HG03460 (cell line): ENCODE results near the gene FRYL.
A peak's percentile ranks its signal among the peaks of the same experiment; 100 is the strongest.
"Not testable (repeated sequence)": the region's sequence is repeated elsewhere in the genome, so short reads cannot be mapped to it uniquely, and the experiment has no call there.

Source experiments
- ATAC-seq: cut with Tn5 transposase; IDR thresholded peaks from one replicate; pipeline ENCODE4 v1.9.1; 2021; ENCODE audit not compliant: unreplicated experiment

FRYL gene

DNA sequence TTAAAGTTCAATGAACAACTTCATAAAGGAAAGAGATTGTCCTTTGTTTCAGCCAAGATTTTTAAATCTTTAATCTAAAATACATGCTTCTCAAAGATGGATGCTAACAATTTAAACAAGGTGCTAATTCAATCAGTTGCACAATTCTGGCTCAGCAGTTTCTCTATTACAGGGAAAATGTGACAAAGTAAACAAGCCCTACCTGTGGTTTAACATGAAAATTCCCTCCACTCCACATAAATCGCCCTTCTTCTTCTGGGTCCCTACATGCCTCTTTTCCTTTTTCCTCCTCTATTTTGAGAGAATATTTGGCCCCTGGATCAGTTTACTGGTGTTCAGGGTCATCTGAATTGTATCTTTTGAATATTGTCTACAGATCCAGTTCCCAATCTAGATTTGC lies 80.6 kb downstream of the FRYL start:
- ATAC-seq: no peak

DNA sequence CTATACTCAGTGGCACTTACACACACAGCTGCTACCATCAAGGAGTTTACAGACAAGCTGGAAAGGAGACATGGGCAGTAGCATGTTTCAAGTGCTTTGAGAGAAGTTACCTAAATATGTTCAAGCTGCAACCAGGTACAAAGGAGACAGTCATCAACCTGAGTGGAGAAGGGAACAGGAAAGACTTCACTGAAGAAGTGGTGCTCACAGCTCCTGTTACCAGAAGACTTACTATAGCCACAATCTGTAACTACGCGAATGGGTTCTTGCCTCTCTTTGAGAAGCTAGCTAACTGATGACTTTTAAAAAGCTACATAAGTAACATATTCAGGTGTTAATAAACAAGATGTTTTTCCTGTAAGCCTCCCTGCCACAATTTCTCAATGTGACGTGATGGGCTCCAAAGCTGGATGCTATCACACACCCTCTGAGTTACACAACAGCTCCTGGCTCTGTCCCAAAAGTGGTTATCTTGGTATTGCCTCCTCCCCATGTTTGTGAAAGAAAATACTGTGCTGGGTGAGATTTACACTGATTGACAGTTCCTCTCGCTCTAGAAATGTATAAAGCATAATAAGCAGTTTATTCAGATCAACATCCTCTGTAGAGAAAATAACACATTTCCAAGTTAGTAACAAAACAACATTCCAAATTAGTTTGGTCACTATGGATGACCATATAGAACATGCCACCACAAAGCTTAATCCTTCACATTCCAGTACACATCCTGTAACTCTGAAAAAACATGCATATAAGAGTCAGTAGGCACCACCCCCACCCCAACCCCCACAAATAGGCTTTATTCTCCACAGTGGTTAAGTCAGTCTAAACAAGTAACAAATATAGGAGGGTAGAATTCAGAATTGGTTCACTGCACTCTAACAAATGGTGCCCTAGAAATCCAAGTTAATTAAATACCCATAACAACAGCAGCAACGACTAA lies 81.8 kb downstream of the FRYL start:
- no peak for ATAC-seq

- ATAC-seq: not testable (repeated sequence)
Observed at GRCh38 chr4:48697516-48697915, 82.6 kb downstream of the FRYL start.

DNA sequence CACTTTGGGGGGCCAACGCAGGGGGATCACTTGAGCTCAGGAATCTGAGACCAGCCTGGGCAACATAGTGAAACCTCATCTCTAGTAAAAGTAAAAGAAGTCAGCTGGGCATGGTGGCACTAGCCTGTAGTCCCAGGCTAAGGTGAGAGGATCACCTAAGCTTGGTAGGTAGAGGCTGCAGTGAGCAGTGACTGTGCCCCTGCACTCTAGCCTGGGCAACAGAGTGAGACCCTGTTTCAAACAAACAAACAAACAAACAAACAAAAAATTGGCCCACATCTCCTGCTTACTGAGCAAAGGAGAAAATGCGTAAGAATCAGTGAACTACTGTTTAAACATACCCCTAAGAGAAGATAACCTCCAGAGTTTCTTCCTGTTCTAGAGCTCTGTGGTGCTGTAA lies 85.3 kb downstream of the FRYL start:
- no peak for ATAC-seq

DNA sequence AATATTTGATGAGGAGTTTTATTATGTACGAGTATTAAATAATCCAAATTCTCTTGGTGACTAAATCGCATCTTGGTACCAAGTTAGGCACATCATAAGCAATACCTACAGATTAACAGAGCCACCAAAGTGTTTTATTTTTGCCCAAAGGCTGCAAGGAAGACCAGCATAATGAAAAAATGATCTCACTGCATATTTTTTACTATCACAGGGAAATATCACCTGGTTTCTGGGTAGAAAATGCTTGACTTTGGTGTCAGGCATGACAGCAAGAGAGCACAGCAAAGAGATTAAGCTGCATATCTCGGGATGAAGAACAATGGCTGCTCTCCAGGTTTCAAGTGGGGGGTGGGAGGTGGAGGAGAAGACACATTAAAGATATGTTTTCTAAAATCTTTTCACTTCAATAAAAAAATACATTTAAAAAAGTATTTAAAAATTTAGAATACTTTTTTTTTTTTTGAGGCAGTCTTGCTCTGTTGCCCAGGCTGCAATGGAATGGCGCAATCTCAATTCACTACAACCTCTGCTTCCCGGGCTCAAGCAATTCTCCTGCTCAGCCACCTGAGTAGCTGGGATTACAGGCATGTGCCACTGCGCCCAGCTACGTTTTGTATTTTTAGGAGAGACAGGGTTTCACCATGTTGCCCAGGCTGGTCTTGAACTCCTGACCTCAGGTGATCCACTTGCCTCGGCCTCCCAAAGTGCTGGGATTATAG lies 86.1 kb downstream of the FRYL start:
- ATAC-seq: no peak

- ATAC-seq: no peak
Observed at GRCh38 chr4:48692897-48693296, 87.2 kb downstream of the FRYL start.

DNA sequence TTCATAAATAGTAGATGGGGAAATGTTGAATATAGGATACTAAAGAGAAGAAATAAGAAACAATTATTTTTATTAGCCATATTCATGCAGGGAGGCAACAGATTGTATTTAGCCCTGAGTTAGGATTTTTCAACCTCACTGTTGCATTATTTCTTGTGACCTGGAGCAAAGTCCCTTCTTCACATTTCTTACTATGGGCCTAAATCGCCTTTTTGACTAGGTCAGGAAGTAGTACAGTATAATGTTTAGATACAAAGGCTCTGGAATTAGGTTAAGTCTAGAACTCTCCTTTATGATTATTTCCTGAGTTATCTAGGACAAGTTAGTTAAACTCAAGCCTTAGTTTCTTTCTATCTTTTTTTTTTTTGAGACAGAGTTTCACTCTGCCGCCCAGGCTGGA lies 88.0 kb downstream of the FRYL start:
- ATAC-seq: no peak

DNA sequence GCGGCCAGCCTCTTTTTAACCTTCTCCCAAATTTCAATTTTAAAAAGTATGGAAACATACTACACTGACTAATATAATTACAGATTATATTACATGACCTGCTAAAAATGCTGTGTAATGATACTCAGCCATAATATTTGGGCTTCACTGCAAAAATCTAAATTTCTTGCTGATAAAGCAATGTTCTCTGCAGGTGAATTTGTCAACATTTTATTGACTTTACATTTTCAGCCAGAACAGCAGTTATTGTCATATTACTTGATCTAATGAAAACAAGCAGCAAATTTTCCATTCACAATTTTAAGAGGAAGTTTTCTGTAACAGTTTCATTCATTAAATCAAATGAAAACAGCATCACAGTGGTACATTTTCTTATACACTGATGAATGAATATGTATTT lies 91.1 kb downstream of the FRYL start:
- no peak for ATAC-seq

- no peak for ATAC-seq
Observed at GRCh38 chr4:48687313-48688051, 92.6 kb downstream of the FRYL start.

DNA sequence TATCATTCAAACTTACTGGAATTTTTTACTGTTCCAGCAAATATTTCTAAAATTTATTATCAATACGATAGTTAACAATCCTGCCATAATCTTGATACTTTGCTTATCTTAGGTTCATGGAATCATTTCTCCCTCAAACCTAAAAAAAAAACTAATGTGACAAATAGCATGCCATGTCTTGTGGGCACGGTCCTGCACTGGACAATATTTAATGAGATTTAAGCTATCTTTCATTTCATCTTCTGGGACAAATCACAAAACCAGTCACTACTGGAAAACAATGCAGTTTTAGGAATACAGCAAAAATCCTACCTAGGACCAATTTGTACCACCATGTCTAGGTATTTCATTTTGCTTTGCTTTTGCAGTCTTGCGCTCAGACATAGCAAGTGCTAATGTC lies 93.7 kb downstream of the FRYL start:
- ATAC-seq: no peak

GRCh38 chr4:48683784-48684666 lies 96.1 kb downstream of the FRYL start:
- ATAC-seq: peak; percentile 81

- ATAC-seq: not testable (repeated sequence)
Observed at GRCh38 chr4:48682870-48683269, 97.2 kb downstream of the FRYL start.

DNA sequence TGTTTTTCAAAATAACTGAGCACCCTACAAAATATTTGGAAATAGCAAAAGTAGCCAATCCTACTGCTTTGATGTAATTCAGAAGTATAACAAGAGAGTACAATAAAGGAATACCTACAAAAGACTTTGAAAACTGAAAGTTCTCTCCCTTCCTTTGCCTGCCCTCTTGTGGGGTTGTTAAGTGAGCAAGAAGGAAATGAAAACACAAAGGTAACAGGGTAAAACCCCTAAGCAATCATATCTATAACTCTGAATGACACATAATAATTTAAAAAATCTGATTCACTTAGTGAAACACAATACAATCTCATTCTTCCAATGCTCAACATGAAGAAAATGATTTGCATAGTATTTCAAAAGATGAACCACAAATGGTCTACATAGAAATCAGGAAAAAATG lies 98.2 kb downstream of the FRYL start:
- ATAC-seq: peak; percentile 64

DNA sequence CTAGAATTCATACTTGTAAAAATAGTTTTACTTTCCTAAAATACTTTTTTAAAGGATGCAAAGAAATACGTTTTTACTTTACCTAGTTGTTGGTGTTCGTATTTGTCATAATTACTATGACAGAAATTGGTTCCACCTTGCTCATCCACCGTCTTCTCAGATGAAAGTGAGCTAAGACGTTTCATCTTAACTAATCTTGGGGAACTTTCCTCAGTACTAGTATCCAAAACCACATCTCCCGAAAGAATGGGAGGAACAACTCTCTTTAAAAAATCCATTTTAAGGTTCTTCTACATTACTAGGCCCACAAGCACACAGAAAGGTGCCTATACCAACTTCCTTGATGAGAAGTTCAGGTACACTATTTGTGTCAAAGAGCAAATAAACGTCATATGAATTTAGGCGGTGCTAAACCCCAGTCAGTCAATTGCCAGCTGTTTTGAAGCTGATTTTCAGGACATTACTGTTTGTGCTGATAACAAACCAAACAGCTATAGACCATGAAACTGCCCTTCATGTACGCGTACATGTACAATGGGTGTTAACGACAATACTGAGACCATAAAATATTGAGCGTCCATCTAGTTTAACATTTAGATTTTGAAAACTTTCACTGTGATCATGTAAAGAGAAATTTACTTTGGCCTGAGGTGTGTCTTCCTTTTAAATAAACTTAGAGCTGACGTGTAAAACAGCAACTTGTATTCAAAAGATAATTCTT lies 99.1 kb downstream of the FRYL start:
- ATAC-seq: no peak

GRCh38 chr4:48673537-48673936 lies 106.5 kb downstream of the FRYL start:
- no peak for ATAC-seq

GRCh38 chr4:48670587-48670986 lies 109.5 kb downstream of the FRYL start:
- no peak for ATAC-seq

- ATAC-seq: no peak
Observed at GRCh38 chr4:48669086-48669485, 111.0 kb downstream of the FRYL start.

DNA sequence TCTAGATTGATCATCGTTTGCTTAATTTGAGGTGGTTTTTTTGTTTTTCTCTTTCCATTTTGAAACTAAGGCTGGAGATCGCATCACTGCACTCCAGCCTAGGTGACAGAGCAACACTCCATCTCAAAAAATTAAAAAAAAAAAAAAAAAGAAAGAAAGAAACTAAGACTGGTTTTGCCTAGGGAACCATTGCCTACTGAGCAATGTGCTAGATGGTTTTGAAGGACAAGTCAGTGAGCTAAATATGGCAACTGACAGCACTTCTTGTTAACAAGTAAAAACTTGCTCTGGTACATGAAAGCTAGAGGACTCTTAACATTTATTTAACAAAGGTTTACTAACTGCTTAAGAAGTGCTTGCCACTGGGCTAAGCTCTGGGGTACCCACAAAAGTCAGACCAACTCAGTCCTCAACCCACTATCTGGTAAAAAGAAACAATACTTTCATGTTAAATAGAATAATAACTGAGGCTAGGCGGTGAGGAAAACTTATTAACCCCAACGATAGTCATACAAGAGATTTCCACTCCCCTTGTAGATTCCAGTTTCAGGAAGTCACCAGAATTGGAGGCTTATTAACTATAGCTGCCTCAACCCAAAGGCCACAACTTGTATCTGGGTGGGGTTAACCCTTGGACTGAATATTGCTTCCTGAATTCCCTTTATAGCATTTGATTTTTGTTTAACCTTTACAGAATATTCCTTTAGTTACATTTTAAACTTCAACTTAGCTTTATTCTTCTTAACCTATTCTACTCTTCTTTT lies 111.6 kb downstream of the FRYL start:
- no peak for ATAC-seq

DNA sequence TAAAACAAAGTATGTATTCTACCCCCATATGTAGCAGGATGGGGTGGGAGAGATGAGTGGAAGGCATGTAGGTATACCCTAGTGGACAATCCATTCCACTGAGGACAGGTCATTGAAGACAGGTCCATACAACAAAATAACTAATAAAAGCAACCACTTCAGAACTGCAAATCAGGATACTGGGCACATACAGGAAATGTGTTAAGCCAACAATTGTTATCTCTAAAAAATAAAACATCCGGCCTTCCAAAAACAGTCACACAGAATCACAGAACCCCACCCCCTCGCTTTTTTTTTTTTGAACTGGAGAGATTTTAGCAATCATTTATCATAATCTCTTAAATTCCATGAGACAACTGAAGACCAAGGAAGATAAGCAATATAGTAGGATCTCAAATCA lies 112.9 kb downstream of the FRYL start:
- ATAC-seq: no peak
